Measurements from ENCODE around the gene PDLIM4. TPM values are rescaled to one million over a fixed set of nuclear protein-coding genes. Genes with fewer than 3 reads are reported as not detected.

PDLIM4 gene
- total RNA-seq, 1 experiment from 2014 or later: 47.2 TPM

- ChIA-PET CTCF (no interaction called here), POLR2A (ENCODE audit: unreplicated experiment) (no interaction called here)
- Histone ChIP-seq H3K4me2 (no peak overlapping the region), H3K4me3 (no peak overlapping the region), H3K79me2 (ENCODE audit: low read depth) (no peaks in the 10 kb centered on the region), H3K27me3 (ENCODE audit: insufficient read depth, low read depth) (no peaks in the 10 kb centered on the region), H3K9me2 (ENCODE audit: insufficient read depth) (no peaks in the 10 kb centered on the region), H3K36me3 (ENCODE audit: low read depth) (no peaks in the 10 kb centered on the region), H3F3A (ENCODE audit: insufficient read depth, low read depth) (no peaks in the 10 kb centered on the region), H3K4me1 (replicated peaks; ENCODE audit: insufficient read depth) (no peaks in the 10 kb centered on the region), H3K27ac (no peak overlapping the region), H4K20me1 (ENCODE audit: insufficient read depth) (no peaks in the 10 kb centered on the region), H2AFZ (no peak overlapping the region), H3K9me3 (ENCODE audit: insufficient read depth, low read depth) (no peaks in the 10 kb centered on the region)
- intact Hi-C loops (cut with micrococcal nuclease; ENCODE audit: unreplicated experiment): no loop called here
- TF ChIP-seq CTCF (conservative IDR thresholded peaks at IDR 0.05): no peak
- TF ChIP-seq EZH2 (IDR thresholded peaks at IDR 0.05; ENCODE audit: low read depth): no peak
- no TSS peak for BruUV-seq (replicated peaks)
- DNase-seq: no peak
These were observed 20.7 kb downstream of the PDLIM4 start for GRCh38 chr5:132277971-132278853.

GRCh38 chr5:132279801-132280200, 22.3 kb downstream of the PDLIM4 start:
- Histone ChIP-seq H3K9me2 (ENCODE audit: insufficient read depth) (no peaks in the 10 kb centered on the region), H3K9me3 (ENCODE audit: insufficient read depth, low read depth) (no peaks in the 10 kb centered on the region), H3K79me2 (ENCODE audit: low read depth) (no peaks in the 10 kb centered on the region), H2AFZ (no peak overlapping the region), H3K4me2 (no peak overlapping the region), H3K36me3 (ENCODE audit: low read depth) (no peaks in the 10 kb centered on the region), H3K27ac (no peak overlapping the region), H3F3A (ENCODE audit: insufficient read depth, low read depth) (no peaks in the 10 kb centered on the region), H3K4me1 (replicated peaks; ENCODE audit: insufficient read depth) (no peaks in the 10 kb centered on the region), H4K20me1 (ENCODE audit: insufficient read depth) (no peaks in the 10 kb centered on the region), H3K4me3 (no peak overlapping the region), H3K27me3 (ENCODE audit: insufficient read depth, low read depth) (no peaks in the 10 kb centered on the region)
- DNase-seq: no peak
- POLR2A ChIA-PET (ENCODE audit: unreplicated experiment): no interaction called here
- intact Hi-C loops (cut with micrococcal nuclease; ENCODE audit: unreplicated experiment): no loop called here
- BruUV-seq (replicated peaks): no TSS peak
- TF ChIP-seq CTCF (conservative IDR thresholded peaks at IDR 0.05): no peak
- CTCF ChIA-PET: interaction anchor here (0.7 kb wide), 1 partner anchor 11 kb away, joined by 3 read pairs; no protein-coding TSS in a partner anchor

GRCh38 chr5:132280371-132281240, 23.1 kb downstream of the PDLIM4 start:
- DNase-seq: no peak
- H2AFZ ChIP-seq: no peak overlapping the region
- H3K4me3 ChIP-seq: no peak overlapping the region
- H3K36me3 ChIP-seq (ENCODE audit: low read depth): no peaks in the 10 kb centered on the region
- no peaks in the 10 kb centered on the region for H4K20me1 ChIP-seq (ENCODE audit: insufficient read depth)
- no peak for TF ChIP-seq EZH2 (IDR thresholded peaks at IDR 0.05; ENCODE audit: low read depth)
- no peak for TF ChIP-seq CTCF (conservative IDR thresholded peaks at IDR 0.05)
- no peaks in the 10 kb centered on the region for H3F3A ChIP-seq (ENCODE audit: insufficient read depth, low read depth)
- no peaks in the 10 kb centered on the region for H3K27me3 ChIP-seq (ENCODE audit: insufficient read depth, low read depth)
- no peaks in the 10 kb centered on the region for H3K9me2 ChIP-seq (ENCODE audit: insufficient read depth)
- H3K79me2 ChIP-seq (ENCODE audit: low read depth): no peaks in the 10 kb centered on the region
- H3K4me1 ChIP-seq (replicated peaks; ENCODE audit: insufficient read depth): no peaks in the 10 kb centered on the region
- BruUV-seq (replicated peaks): no TSS peak
- CTCF ChIA-PET: interaction anchor here (0.7 kb wide), 1 partner anchor 10 kb away, joined by 3 read pairs; no protein-coding TSS in a partner anchor
- POLR2A ChIA-PET (ENCODE audit: unreplicated experiment): no interaction called here
- H3K4me2 ChIP-seq: no peak overlapping the region
- H3K27ac ChIP-seq: no peak overlapping the region
- no peaks in the 10 kb centered on the region for H3K9me3 ChIP-seq (ENCODE audit: insufficient read depth, low read depth)
- intact Hi-C loops (cut with micrococcal nuclease; ENCODE audit: unreplicated experiment): no loop called here
